NCI-H2196 treated with DMSO at 0.1 percent for 48 hours (cell line): Measurements from ENCODE around the gene SLC38A3.
"Not testable (repeated sequence)": the region's sequence is repeated elsewhere in the genome, so short reads cannot be mapped to it uniquely, and the experiment has no call there.

Source experiments
- DNase-seq: peaks from one replicate; lab custom pipeline; 2025; ENCODE audit not compliant: unreplicated experiment; lab: John Stamatoyannopoulos, UW

Gene SLC38A3

DNA sequence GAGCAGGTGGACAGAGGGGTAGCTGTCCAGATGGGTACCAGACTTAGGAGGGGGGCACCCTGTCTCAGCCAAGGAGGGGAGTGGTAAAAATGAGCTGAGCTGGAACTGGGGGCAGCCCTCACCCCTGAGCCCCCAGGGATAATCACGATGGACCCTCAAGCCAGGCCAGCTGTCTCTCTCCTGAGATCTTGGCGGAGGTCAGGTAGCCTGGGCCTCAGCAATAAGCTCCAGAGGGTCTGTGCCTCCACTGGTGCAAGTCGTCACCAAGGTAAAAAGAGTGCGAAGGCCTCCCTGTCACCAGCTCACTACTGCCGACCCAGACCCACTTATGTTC is 5.1 kb downstream of the SLC38A3 start:
- no peak for DNase-seq

DNA sequence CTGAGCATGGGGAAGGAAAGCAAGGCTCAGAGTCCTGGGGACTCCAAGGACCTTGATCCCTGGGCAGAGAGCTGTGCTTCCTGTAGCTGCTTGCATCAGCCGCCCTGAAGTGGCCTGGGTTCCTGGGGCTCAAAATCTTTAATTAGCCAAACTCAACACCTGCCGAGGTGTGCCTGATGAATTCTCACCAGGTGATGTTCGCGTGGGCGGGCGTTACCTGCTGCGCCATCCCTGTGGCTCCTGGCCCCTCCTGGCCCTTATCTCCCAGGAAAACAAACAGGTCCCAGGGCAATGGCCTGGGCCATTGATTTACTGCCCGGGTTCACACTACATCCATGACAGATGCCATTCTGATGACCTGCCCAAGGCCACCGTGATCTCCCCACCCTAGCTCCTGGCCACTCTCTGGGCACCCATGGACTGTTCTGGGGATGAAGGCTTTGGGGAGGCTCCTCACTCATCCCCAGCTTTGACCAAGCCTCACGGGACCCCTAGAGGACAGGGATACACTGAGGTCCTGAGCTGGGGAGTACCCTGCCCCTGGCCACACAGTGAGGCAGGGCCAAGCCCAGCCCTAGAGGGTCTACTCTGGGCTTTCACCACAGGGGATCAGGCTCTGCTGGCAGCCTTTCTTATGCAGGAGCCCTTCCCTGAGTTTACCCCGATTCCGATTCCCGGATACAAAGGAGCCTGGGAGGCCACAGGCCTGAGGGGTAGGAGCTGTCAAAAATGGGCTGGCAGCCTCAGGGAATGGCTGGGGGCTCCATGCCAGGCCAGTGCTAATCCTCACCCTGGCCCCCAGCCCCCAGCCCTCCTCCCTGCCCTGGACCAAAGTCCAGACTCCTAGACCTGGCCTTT is 5.7 kb downstream of the SLC38A3 start:
- no peak for DNase-seq

GRCh38 chr3:50211368-50211717 is 6.3 kb downstream of the SLC38A3 start:
- not testable (repeated sequence) for DNase-seq

DNA sequence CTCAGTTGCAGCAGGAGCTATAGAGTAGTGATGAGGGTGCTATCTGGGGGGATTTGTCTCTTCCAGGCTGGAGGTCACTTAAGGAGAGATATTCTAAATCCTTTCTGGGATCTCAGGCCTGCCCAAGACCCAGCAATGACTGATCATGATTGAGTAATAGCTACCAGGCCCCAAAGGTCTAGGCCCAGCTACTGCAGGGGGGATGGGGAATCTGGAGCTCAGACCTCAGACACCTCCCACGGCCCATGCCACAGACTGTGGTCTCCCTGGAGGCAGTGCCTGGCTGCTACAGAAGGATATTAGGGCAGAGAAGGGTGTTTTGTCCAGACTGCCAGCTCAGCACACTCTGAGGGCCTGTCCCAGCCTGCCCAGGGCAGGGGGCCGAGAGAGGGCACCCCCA is 6.9 kb downstream of the SLC38A3 start:
- DNase-seq = no peak

DNA sequence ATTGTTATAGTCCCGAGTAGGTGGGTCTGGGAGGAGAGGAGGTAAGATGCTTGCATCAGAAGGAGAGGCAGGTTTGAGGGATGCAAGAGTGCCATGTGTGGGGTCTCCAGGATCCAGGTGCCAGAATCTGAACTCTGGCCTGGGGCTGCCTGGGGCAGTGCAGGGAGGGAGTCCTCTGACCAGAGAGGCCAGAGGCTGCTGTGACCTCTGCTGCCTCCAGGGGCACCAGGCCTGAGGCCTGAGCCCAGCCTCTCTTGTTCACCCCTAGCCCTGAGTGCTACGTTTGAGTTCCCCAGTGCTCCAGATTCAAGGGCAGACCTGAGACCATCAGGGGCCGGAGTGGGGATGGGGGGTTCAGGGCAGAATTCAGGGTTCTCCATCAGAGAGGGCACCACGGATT is 7.4 kb downstream of the SLC38A3 start:
- no peak for DNase-seq

- DNase-seq = no peak
Observed at GRCh38 chr3:50212971-50213370, 7.9 kb downstream of the SLC38A3 start.

- no peak for DNase-seq
Observed at GRCh38 chr3:50213373-50213772, 8.3 kb downstream of the SLC38A3 start.

DNA sequence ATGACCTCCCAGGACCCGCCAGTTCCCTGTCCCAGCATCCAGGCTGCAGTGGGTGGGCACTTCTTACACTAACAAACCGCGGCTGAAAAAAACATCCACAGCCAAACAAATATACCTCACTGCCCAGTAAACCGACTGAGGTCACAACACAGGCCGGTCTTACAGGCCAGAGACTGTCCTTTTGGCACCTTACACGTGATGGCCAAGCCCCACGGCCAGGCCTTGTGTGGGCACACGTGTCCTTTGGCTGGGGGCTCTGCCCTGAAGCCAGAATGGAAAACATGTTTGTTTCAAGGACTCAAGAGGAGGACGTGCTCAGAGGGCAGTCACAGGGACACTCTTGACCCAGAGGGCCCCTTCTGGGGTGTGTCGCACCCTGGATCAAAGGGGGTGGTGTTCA is 9.8 kb downstream of the SLC38A3 start:
- DNase-seq = no peak

GRCh38 chr3:50215529-50215928 is 10.5 kb downstream of the SLC38A3 start:
- no peak for DNase-seq

DNA sequence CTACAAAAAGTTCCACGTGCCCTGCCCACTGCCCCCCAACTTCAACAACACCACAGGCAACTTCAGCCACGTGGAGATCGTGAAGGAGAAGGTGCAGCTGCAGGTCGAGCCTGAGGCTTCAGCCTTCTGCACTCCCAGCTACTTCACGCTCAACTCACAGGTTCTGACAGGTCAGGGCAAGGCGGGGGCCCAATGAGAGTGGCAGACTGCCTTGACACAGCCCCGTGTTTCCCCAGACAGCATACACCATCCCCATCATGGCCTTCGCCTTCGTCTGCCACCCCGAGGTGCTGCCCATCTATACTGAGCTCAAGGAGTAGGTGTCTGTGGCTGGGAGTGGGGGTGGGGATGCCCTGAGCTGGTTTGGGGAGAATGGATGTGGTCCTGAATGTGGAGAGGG is 12.6 kb downstream of the SLC38A3 start:
- DNase-seq = no peak

GRCh38 chr3:50218448-50218847 is 13.4 kb downstream of the SLC38A3 start:
- no peak for DNase-seq

DNA sequence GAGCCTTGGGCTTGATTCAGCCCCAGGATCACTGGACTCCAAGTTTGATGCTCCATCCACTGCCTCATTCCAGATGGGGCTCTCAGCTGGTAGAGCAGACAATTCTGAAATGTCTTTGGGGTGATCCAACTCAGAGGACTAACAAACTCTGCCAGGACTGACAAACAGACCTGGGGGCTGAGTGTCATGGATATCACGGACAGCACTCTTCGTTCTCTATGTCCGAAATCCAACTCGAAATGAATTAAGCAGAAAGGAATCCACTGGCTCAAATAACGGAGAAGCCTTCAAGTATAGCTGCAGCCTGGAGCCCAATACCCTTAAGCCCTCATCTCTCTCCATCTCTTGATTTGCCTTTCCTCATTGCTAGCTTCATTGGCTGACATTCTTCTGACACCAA is 14.2 kb downstream of the SLC38A3 start:
- no peak for DNase-seq

DNA sequence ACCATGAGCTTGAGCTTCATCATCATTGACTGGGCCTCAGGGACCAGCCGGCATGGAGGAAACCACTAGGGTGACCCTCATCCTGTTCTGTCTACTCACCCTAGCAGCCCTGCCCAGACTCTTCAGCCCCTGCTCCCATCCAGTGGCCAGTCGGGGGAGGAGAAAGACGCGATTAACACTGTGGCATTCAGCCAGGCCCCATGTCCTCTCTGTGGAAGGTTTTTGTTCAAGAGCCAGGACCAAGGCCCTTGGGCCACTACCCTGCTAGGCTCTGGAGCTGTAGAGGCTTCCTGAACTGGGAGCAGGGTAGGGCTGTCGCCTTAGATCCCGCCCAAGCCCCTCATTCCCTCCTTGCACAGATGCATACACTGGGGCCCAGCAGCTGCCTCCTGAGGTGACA is 15.0 kb downstream of the SLC38A3 start:
- no peak for DNase-seq

DNA sequence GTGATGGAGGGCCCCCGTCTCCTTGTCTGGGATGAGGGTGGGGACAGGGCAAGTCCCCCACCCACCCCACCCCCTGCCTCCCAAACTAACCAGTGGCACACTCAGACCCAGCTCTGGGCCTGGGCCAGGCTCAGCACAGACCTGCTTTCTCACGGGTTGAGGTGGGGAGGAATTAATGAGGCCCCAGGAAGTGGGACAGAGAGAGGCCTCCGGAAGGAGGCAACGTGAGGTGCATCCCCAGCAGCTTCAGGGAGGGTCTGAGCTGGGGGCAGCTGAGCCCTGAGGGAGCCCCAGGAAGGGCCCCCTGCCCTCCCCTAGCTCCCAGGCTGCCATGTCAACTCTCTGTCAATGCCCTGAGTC is 16.0 kb downstream of the SLC38A3 start:
- no peak for DNase-seq

DNA sequence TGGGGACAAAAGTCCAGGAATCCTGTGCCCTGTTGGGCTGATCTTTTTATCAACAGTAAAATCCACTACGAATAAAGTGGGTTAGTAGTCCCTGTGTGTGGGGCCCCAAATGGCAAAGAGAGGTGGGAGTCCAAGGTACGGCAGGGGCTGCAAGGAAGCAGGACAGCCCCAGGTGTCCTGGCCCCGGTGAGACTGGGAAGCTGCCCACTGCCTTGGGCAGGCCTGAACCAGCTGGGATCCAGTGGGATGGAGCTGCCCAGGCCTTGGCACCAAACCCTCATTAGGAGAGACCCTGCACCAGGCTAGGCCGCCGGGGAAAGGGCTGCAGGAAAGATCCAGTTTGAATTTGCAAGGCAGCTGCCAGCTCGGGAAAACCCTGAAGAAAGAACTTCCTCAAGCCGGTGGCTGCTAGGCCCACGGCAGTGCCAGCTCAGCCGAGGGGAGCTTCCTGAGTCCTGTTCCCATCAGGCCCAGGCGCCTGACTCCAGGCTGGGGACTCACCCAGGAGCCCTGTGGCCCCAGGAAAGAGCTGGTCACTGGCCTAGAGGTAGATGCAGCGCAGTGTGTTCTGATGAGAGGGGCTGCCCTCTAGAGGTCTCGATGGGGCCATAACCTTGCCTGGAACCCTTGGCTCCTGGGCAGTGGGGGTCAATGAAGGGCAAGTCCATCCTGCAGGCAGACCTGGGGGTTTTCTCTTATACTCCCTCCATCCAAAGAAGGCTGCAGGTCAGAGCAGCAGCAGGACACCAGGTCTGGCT is 16.5 kb downstream of the SLC38A3 start:
- no peak for DNase-seq

GRCh38 chr3:50222169-50222528 is 17.1 kb downstream of the SLC38A3 start:
- DNase-seq = no peak

- DNase-seq = no peak
Observed at GRCh38 chr3:50224639-50225038, 19.6 kb downstream of the SLC38A3 start.

DNA sequence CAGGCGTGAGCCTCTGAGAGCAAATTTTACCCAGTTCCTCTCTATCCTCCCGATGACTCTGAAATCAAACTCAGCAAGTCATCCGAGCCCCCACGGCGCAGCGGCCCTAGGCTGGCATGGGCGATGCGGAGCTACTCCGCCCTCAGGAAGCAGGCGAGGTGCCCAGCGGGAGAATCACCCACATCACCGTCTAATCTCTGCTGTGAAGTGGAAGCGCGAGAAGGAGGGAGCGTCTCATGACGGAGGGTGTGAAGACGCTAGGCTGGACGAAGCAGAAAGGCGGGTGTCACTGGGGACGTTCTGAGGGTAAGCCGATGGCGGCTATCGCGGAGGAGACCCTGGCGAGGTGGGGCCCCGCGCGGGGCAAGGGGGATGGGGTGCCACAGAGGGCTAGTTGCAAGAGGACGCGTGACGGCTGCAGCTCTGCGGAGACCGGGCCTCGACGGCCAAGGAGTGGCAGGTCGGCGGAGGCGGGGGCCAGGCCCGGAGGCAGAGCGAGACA is 21.9 kb downstream of the SLC38A3 start:
- no peak for DNase-seq

DNA sequence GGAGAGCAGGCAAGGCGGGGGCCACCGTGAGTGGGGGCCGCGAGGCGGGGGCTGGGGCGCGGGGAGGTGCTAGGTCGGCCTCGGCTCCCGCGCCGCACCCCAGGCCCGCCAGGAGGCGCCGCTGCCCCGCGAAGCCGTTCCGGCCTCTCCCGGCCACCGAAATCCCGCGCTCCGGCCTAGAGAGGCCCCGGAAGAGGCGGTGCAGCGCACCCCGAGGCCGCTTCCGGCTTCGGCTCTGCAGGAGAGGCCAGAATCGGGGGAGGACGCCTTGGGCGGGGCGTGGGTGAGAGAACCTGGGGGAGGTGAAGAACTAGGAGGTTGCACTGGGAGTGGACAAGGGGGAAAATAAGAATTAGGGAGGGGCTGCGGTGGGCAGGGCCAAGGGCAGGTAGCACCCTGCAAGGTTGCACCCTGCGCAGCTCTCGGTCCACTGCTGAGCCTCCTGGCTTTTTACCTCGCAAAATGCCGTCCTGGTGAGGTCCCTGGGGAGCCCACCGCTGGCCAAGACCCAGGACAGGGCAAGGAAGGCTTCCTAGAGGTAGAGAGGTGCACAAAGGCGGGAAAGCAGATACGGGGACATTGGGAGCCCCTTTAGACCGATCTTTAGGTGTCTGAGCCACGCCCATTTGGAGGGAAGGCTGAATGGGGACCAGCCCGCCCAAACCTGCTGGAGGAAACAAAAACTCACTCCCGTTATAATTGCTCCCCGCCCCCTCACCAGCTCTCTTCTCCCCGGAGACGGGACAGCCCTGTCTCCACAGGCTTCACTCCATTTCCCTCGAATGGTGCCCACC is 22.5 kb downstream of the SLC38A3 start:
- peak; percentile 76 for DNase-seq

GRCh38 chr3:50228184-50228763 is 23.2 kb downstream of the SLC38A3 start:
- DNase-seq = not testable (repeated sequence)

- no peak for DNase-seq
Observed at GRCh38 chr3:50229490-50229889, 24.4 kb downstream of the SLC38A3 start.
